GM10248 (cell line): ENCODE measurements around the gene HNRNPLL.

Experiments
- CTCF ChIA-PET: fragments of 300-600 bp; sonication (Branson Sonifier 250); formaldehyde crosslinking; extraction: SDS; loops from one replicate; lab custom pipeline; 2021; ENCODE audit warnings: antibody characterized with exemption; lab: Yijun Ruan, JAX
- POLR2A ChIA-PET: fragments of 350-650 bp; sonication (Branson Sonifier 250); formaldehyde crosslinking; extraction: SDS; loops from one replicate; lab custom pipeline; 2020; ENCODE audit warnings: antibody characterized with exemption; lab: Yijun Ruan, JAX
- DNase-seq: peaks from one replicate; pipeline ENCODE4 v3.0.0; 2012; ENCODE audit errors: extremely low spot score
- TF ChIP-seq, protein P1 (sequence below): IDR thresholded peaks from 2 replicates; pipeline ENCODE4 v1.5.1; 2012; ENCODE audit warnings: mild to moderate bottlenecking, low read depth; ENCODE audit errors: extremely low read depth, missing control alignments, control extremely low read depth

HNRNPLL gene

GRCh38 chr2:38598991-38599295, 3.8 kb downstream of the HNRNPLL start:
- TF ChIP-seq, protein P1, sequence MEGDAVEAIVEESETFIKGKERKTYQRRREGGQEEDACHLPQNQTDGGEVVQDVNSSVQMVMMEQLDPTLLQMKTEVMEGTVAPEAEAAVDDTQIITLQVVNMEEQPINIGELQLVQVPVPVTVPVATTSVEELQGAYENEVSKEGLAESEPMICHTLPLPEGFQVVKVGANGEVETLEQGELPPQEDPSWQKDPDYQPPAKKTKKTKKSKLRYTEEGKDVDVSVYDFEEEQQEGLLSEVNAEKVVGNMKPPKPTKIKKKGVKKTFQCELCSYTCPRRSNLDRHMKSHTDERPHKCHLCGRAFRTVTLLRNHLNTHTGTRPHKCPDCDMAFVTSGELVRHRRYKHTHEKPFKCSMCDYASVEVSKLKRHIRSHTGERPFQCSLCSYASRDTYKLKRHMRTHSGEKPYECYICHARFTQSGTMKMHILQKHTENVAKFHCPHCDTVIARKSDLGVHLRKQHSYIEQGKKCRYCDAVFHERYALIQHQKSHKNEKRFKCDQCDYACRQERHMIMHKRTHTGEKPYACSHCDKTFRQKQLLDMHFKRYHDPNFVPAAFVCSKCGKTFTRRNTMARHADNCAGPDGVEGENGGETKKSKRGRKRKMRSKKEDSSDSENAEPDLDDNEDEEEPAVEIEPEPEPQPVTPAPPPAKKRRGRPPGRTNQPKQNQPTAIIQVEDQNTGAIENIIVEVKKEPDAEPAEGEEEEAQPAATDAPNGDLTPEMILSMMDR = no peak
- ChIA-PET POLR2A (interaction anchor here (2.2 kb wide), 1 partner anchor 152 kb away, joined by 10 read pairs; the partner anchor contains the start of gene SRSF7), CTCF (interaction anchor here (1.2 to 3.8 kb wide), 8 partner anchors 8 to 348 kb away, joined by 3 to 19 read pairs (median 4); no protein-coding TSS in a partner anchor)
- DNase-seq = no peak

- TF ChIP-seq, protein P1 = no peak
- CTCF ChIA-PET = interaction anchor here (0.9 to 3.8 kb wide), 9 partner anchors 8 to 349 kb away, joined by 3 to 19 read pairs (median 3); no protein-coding TSS in a partner anchor
- DNase-seq = no peak
These were observed 4.3 kb downstream of the HNRNPLL start for GRCh38 chr2:38598200-38598990.

GRCh38 chr2:38597115-38597514, 5.6 kb downstream of the HNRNPLL start:
- no peak for DNase-seq
- TF ChIP-seq, protein P1 = no peak
- ChIA-PET POLR2A (no interaction called here), CTCF (interaction anchor here (1.2 to 3.8 kb wide), 5 partner anchors 8 to 131 kb away, joined by 3 to 19 read pairs (median 5); no protein-coding TSS in a partner anchor)

More at GRCh38 chr2:38598200-38598990, 4.3 kb downstream of the HNRNPLL start:
- POLR2A ChIA-PET = interaction anchor here (2.2 kb wide), 1 partner anchor 153 kb away, joined by 10 read pairs; the partner anchor contains the start of gene SRSF7

DNA sequence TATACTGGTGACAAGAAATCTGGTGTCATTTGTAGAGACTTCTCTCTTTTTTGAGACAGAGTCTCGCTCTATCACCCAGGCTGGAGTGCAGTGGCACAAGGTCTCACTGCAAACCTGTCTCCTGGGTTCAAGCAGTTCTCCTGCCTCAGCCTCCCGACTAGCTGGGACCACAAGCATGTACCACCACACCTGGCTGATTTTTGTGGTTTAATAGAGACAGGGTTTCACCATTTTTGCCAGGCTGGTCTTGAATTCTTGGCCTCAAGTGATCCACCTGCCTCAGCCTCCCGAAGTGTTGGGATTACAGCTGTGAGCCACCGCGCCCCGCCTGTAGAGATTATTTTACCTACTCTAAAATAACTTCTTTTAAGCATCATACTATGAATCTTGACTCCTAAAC, 6.5 kb downstream of the HNRNPLL start:
- ChIA-PET CTCF (interaction anchor here (0.7 to 3.8 kb wide), 4 partner anchors 13 to 132 kb away, joined by 3 to 19 read pairs (median 4); no protein-coding TSS in a partner anchor), POLR2A (no interaction called here)
- TF ChIP-seq, protein P1 = no peak
- DNase-seq = no peak

DNA sequence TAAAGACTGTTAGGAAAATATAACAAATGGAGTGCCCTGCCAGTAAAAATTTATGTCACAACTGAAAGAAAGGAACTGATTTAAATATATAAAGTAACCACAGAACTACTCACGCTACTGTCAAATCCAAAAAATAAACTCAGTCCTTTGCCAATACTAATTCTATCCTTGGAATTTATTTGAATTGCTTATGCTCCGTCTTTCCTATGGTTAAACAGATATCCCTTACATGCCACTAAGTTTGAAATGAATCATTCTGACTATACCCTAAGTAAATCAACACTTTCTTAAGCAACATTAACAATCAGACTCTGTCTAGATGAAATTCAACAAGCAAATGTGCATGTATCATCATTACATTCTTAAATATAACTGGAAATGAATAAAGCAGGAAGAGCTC, 9.8 kb downstream of the HNRNPLL start:
- no peak for DNase-seq

DNA sequence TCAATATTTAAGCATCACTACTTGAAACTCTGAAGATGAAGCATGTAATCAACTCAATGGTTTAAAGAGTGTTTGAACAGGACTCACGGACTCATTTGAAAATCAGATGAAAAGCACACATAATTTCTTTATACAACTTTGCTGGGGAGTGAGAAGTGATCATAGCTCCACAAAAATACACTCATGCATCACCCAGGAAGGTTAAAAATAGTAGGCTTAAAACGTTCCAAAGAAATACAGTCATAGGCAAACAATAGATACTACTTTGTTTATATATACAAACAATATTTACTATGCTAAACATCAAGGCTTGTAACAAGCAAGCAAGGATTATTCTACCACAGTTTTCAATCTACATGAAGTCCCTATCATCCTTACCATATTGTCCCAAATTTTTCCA, 11.6 kb downstream of the HNRNPLL start:
- POLR2A ChIA-PET = no interaction called here

More for the DNA sequence above, 9.8 kb downstream of the HNRNPLL start:
- ChIA-PET POLR2A (no interaction called here), CTCF (interaction anchor here (0.9 kb wide), 1 partner anchor 11 kb away, joined by 4 read pairs; no protein-coding TSS in a partner anchor)
- TF ChIP-seq, protein P1 = no peak

More for the DNA sequence above, 11.6 kb downstream of the HNRNPLL start:
- TF ChIP-seq, protein P1 = no peak
- DNase-seq = no peak
- CTCF ChIA-PET = interaction anchor here (0.7 to 1.8 kb wide), 8 partner anchors 8 to 134 kb away, joined by 3 to 21 read pairs (median 4); partner anchors contain the start of gene HNRNPLL
